Endothelial cell (in vitro differentiated cells): ENCODE data around the gene TUFT1. TPM values are rescaled to one million over a fixed set of nuclear protein-coding genes. Genes with fewer than 3 reads are reported as not detected.
"Not testable (repeated sequence)": the region's sequence is repeated elsewhere in the genome, so short reads cannot be mapped to it uniquely, and the experiment has no call there.

Experiments
- DNase-seq: peaks from one replicate; pipeline ENCODE4 v3.0.0; 2021; ENCODE audit warnings: low spot score
- H3K27ac Mint-ChIP-seq: one replicate; pipeline ENCODE4 v1.8.0; 2021; ENCODE audit warnings: mixed read lengths, inconsistent platforms; ENCODE audit not compliant: unreplicated experiment
- H3K27me3 Mint-ChIP-seq: one replicate; pipeline ENCODE4 v1.8.0; 2021; ENCODE audit warnings: mild to moderate bottlenecking, moderate library complexity, mixed read lengths, inconsistent platforms; ENCODE audit not compliant: unreplicated experiment
- H3K36me3 Mint-ChIP-seq: one replicate; pipeline ENCODE4 v1.8.0; 2021; ENCODE audit warnings: mild to moderate bottlenecking, low read depth, mixed read lengths, inconsistent platforms; ENCODE audit not compliant: unreplicated experiment
- H3K4me1 Mint-ChIP-seq: one replicate; pipeline ENCODE4 v1.8.0; 2021; ENCODE audit warnings: mild to moderate bottlenecking, mixed read lengths, inconsistent platforms; ENCODE audit not compliant: unreplicated experiment
- H3K4me3 Mint-ChIP-seq: one replicate; pipeline ENCODE4 v1.8.0; 2021; ENCODE audit warnings: mild to moderate bottlenecking, mixed read lengths, inconsistent platforms; ENCODE audit not compliant: unreplicated experiment
- H3K9me3 Mint-ChIP-seq: one replicate; pipeline ENCODE4 v1.8.0; 2021; ENCODE audit warnings: mixed read lengths, inconsistent platforms; ENCODE audit not compliant: unreplicated experiment
- CTCF ChIP-seq: fragments of 200-600 bp; sonication (generic); IDR thresholded peaks from one replicate; pipeline ENCODE4 v1.5.0; 2021; ENCODE audit warnings: antibody characterized with exemption; ENCODE audit not compliant: unreplicated experiment
- total RNA-seq: library from RNA; stranded (reverse); fragmentation: NEBNext Ultra II Directional; extraction: Animal tissue kit (Norgen Biotek cat#: 25700); gene quantifications from one replicate; pipeline ENCODE4 v1.2.1, GENCODE V29; 2021; ENCODE audit not compliant: unreplicated experiment

TUFT1 gene
- total RNA-seq, 1 donor from 2014 or later: 11.2 TPM

DNA sequence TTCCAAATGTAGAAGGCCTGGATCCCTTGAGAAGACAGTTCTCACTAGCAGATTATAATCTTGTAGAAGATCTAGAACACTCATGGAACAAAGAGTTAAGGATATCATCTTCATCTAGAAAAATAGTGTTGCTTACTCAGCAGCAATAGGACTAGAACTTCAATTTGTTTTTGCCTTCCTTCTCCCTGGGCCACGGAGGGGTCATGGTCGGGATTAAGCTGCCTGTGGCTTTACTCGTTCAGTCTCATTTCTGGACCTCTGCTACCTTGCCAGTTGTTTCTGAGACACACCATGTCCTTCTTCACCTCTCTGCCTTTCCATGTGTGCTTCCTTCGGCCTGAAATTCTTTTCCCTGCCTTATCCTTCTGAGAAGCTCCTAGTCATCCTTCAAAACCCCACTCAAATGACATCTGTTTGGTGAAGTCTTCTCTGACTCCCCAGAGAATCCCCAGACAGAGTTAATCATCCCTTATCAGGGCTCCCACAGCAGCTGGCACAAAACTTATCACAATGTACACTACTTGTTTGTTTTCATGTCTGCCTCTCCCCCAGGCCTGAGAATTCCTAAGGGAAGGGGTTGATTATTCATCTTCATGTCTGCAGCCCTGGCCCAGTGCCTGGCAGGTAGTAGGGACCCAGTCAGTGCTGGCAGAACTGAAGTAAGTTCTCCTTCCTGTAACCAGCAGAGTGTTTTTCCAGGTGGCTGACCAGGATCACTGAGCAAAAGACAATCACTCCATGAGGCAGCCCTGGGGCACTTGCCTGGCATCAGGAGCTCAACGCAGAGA lies 56.3 kb downstream of the TUFT1 start:
- TF ChIP-seq CTCF: no peak
- peaks cover 3% of the 10 kb centered on the region for H3K4me1 Mint-ChIP-seq
- DNase-seq: no peak
- peaks cover 4% of the 10 kb centered on the region for H3K36me3 Mint-ChIP-seq
- no peak overlapping the region for H3K4me3 Mint-ChIP-seq
- H3K27ac Mint-ChIP-seq: no peak overlapping the region
- no peaks in the 10 kb centered on the region for H3K9me3 Mint-ChIP-seq
- H3K27me3 Mint-ChIP-seq: peaks cover 6% of the 10 kb centered on the region

DNA sequence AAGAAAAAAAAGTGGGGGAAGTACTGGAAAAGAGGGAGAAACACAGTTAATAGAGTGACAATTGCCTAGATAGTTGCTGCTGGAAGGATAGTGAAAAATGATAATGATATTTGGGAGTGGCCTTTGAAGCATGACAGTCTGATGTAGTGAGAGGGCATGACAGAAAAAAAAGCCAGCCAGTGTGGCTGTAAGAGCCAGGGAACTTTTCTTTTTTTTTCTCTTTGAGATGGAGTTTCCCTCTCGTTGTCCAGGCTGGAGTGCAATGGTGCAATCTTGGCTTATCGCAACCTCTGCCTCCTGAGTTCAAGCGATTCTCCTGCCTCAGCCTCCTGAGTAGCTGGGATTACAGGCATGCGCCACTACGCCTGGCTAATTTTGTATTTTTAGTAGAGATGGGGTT lies 62.4 kb downstream of the TUFT1 start:
- H3K27me3 Mint-ChIP-seq, H3K36me3 Mint-ChIP-seq, DNase-seq, H3K4me3 Mint-ChIP-seq, H3K9me3 Mint-ChIP-seq, H3K27ac Mint-ChIP-seq, H3K4me1 Mint-ChIP-seq: not testable (repeated sequence)

GRCh38 chr1:151604291-151604690 lies 64.2 kb downstream of the TUFT1 start:
- no peak for DNase-seq
- H3K36me3 Mint-ChIP-seq: peaks cover 4% of the 10 kb centered on the region
- H3K9me3 Mint-ChIP-seq: no peaks in the 10 kb centered on the region
- no peaks in the 10 kb centered on the region for H3K27me3 Mint-ChIP-seq
- no peak overlapping the region for H3K4me3 Mint-ChIP-seq
- no peaks in the 10 kb centered on the region for H3K4me1 Mint-ChIP-seq
- TF ChIP-seq CTCF: no peak
- no peak overlapping the region for H3K27ac Mint-ChIP-seq

DNA sequence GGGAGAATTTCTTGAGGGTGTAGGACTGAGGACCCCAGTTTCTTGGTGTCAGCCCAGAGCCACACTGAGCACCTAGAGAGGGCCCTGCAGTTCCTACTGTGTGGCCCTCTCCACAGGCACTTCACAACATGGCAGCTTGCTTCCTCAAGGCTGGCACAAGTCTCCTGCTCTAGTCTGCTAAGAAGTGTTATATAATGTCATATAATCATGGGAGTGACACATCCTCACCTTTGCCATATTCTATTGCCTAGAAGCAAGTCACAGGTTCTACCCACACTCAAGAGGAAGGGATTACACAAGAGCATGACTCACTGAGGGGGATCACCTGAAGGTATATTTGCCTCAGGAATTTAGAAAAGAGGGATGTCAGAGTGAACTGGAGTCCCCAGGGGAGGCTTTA lies 66.3 kb downstream of the TUFT1 start:
- Mint-ChIP-seq H3K36me3 (peaks cover 4% of the 10 kb centered on the region), H3K27me3 (no peaks in the 10 kb centered on the region), H3K4me1 (peaks cover under 1% of the 10 kb centered on the region), H3K27ac (no peak overlapping the region), H3K4me3 (no peak overlapping the region), H3K9me3 (no peaks in the 10 kb centered on the region)
- DNase-seq: no peak
- TF ChIP-seq CTCF: no peak

- no peak overlapping the region for H3K27ac Mint-ChIP-seq
- no peaks in the 10 kb centered on the region for H3K27me3 Mint-ChIP-seq
- peaks cover 4% of the 10 kb centered on the region for H3K4me1 Mint-ChIP-seq
- TF ChIP-seq CTCF: no peak
- H3K36me3 Mint-ChIP-seq: peaks cover 4% of the 10 kb centered on the region
- no peak overlapping the region for H3K4me3 Mint-ChIP-seq
- H3K9me3 Mint-ChIP-seq: no peaks in the 10 kb centered on the region
- no peak for DNase-seq
Observed at GRCh38 chr1:151606857-151607256, 66.7 kb downstream of the TUFT1 start.
